Activated naive CD4-positive, alpha-beta T cell treated with Interleukin-2 at 50 U/mL for 16 hours (primary cell): ENCODE results near the gene SMIM10L1.
A peak's percentile ranks its signal among the peaks of the same experiment; 100 is the strongest.

Experiments used
- DNase-seq: peaks from one replicate; pipeline ENCODE4 v3.0.0-alpha.2; 2020

The SMIM10L1 gene

GRCh38 chr12:11171145-11171968 is at the start of gene SMIM10L1:
Gene SMIM10L1 (plus strand): TSS chr12:11171194. CDS start chr12:11171357, 163 bp downstream.
- peak; percentile 88 for DNase-seq

- no peak for DNase-seq
Measured at GRCh38 chr12:11130382-11130781, 40.6 kb upstream of the SMIM10L1 start.

- no peak for DNase-seq
Measured at GRCh38 chr12:11130999-11131398, 40.0 kb upstream of the SMIM10L1 start.

GRCh38 chr12:11133162-11133561 is 37.8 kb upstream of the SMIM10L1 start:
- DNase-seq, result no peak

GRCh38 chr12:11133816-11134215 is 37.2 kb upstream of the SMIM10L1 start:
- no peak for DNase-seq

- no peak for DNase-seq
Measured at GRCh38 chr12:11134305-11134704, 36.7 kb upstream of the SMIM10L1 start, which contains the start of gene TAS2R30. Gene TAS2R30 (minus strand): TSS chr12:11134644. CDS start chr12:11134244, 400 bp downstream.

GRCh38 chr12:11136075-11136474 is 34.9 kb upstream of the SMIM10L1 start:
- no peak for DNase-seq

GRCh38 chr12:11143352-11143751 is 27.6 kb upstream of the SMIM10L1 start:
- no peak for DNase-seq

GRCh38 chr12:11144297-11144696 is 26.7 kb upstream of the SMIM10L1 start:
- no peak for DNase-seq

GRCh38 chr12:11147420-11147819 is 23.6 kb upstream of the SMIM10L1 start:
- no peak for DNase-seq

- no peak for DNase-seq
Measured at GRCh38 chr12:11150832-11151231, 20.2 kb upstream of the SMIM10L1 start.

- DNase-seq, result no peak
Measured at GRCh38 chr12:11152725-11153124, 18.3 kb upstream of the SMIM10L1 start.

GRCh38 chr12:11154400-11154925 is 16.5 kb upstream of the SMIM10L1 start:
- DNase-seq, result no peak

GRCh38 chr12:11158885-11159444 is 12.0 kb upstream of the SMIM10L1 start:
- no peak for DNase-seq

GRCh38 chr12:11162502-11162901 is 8.5 kb upstream of the SMIM10L1 start:
- DNase-seq, result no peak

- DNase-seq, result no peak
Measured at GRCh38 chr12:11164384-11164783, 6.6 kb upstream of the SMIM10L1 start.

- DNase-seq, result no peak
Measured at GRCh38 chr12:11166300-11166699, 4.7 kb upstream of the SMIM10L1 start.

- no peak for DNase-seq
Measured at GRCh38 chr12:11170810-11171144, 217 bp upstream of the SMIM10L1 start.

- no peak for DNase-seq
Measured at GRCh38 chr12:11171969-11172675, 1.1 kb downstream of the SMIM10L1 start.

- no peak for DNase-seq
Measured at GRCh38 chr12:11174022-11174421, 3.0 kb downstream of the SMIM10L1 start.

GRCh38 chr12:11178250-11178649 is 7.3 kb downstream of the SMIM10L1 start:
- DNase-seq, result no peak

GRCh38 chr12:11182529-11182928 is 11.5 kb downstream of the SMIM10L1 start:
- DNase-seq, result no peak

- no peak for DNase-seq
Measured at GRCh38 chr12:11183011-11183410, 12.0 kb downstream of the SMIM10L1 start.

GRCh38 chr12:11186837-11187236 is 15.8 kb downstream of the SMIM10L1 start, which contains the start of gene TAS2R42:
Gene TAS2R42 (minus strand): TSS chr12:11186937. CDS start chr12:11186937, 0 bp downstream.
- no peak for DNase-seq
